Effector CD4-positive, alpha-beta T cell (primary cell): ENCODE results near the gene C11orf87. TPM values are rescaled to one million over a fixed set of nuclear protein-coding genes. Genes with fewer than 3 reads are reported as not detected.

ENCODE experiments used
- DNase-seq: peaks from one replicate; pipeline ENCODE4 v3.0.0-alpha.2; 2020
- total RNA-seq: gene quantifications from one replicate; lab custom pipeline; 2026; lab: John Stamatoyannopoulos, UW

The C11orf87 gene
- total RNA-seq, result not detected

DNA sequence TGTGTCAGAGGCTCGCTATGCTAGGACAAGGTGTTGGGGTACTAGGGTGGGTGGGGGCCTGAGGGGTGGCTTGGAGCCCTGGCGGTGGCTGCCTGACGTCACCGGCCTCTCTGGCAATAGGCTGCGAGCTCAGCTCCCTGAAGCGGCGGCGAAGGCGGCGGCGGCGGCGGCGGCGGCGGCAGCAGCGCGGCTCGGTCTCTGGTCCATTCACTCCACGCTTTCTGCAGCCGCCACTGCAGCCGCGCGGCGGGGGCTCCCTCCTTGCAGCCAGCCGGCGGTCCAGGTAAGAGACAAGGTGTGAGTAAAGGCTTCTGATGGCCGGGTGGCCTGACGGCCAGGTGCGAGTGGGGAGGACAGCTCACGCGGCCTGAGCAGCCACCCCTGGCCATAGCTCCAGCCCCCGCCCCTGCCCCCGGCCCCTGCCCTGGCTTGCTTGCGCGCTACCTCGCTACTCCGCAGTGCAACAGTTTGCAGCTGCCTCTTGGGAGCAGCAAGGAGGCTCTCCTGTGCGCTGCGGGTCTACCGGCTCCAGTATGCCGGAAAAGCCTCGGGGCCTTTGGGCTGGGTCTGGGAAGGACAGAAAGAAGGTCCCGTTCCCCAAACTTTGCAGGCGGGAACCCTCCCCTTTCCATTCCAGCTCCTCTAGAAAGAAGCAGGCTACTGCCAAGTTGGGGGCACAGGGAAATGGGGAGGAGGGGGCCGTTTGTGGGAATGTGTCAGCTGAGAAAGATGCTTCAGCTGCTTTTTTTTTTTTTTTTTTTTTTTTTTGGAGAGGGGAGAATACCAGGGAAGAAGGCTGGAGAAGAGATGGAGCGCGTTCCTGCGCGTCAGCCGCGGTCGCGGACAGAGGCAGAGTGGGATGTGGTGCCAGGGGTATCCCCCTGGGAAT is at the start of gene C11orf87:
Gene C11orf87, plus strand, starts transcription at position 210 of the 889 bp plus-strand sequence. CDS start 1,444 bp downstream, outside the sequence.
- no peak for DNase-seq

DNA sequence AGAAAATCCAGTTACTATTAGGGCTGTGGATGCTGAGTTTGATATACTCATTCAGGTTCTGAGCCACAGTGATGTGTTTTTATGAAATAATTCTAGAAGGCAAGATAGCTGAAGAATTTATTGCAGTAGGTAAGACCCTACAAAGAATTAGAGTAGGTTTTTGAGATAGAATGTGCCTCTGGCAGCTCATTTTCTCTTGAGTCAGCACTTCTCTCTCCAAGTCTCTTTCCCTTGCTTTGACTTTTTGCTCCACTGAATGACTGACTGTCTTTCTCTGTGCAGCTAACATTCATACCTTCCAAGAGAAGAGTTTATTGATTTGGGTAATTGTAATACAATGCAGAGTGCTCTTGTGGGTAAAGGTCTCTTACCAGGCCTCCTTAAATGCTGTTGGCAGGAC is 48.0 kb upstream of the C11orf87 start:
- DNase-seq, result no peak

DNA sequence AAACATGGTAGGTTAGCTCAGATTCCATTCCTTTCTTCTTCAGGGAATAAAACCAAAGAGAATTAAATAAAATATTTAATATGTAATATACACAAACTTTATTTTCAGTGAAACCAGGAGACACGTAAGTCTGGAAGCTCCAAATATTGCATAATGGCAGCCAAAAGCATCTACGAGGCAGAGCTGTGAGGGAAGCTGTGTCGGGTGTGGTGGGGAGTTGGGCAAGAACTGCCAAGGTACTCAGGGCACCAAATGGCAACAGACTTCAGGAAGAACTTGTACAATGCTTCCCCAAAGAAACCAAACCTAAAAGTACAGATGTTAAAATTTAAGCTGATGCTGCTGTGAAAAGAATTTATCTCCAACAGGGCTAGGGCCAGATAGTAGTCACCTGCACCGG is 47.5 kb upstream of the C11orf87 start:
- DNase-seq, result no peak

DNA sequence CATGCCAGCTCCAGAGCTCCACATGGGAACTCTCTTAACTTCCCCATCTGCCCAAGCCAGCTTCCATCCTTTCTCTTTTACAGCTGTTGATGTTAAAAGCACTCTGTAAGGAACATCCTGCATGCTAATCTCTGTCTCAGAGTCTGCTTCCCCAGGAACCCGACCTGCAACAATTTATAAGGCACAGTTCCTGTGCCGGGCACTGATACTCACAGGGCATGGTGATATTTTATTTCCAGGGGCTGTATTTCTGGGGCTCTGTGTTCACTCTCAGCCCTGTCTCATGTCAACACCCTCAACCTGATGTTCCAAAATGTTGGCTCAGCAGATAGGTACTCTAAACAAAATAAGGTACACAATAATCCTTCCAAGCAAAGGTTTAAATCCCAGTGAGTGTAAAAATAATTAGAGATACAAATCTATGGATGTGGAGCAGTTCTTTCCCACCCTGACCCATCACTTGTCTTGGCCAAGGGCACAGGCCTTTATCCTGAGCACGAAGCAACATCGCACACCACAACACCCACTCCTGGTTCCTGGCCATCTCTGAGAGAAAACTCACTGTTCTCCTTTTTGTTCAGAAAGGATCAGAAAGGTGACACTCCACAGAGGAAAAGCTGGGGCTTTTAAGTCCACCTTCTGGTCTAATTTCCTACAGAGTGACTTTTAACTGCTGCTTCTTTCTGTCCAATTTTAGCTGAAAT is 44.8 kb upstream of the C11orf87 start:
- DNase-seq, result no peak

DNA sequence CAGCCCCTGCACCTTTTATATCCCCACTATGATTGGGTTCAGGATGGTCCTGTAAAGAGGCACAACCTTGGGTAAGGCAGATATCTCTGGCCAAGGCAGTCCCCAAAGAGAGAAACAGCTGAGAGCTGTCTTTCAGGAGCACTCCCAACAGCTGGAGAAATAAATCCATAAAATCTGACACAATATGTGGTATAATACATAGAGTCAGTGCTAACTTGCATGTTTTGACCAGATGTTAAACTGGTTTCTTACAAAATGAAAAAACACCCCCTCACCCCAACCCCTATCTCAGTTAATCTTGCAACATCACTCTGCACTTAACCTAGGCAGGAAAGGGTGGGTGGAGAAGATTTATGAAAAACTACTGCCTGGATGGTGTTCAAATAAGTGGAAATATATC is 44.0 kb upstream of the C11orf87 start:
- no peak for DNase-seq

DNA sequence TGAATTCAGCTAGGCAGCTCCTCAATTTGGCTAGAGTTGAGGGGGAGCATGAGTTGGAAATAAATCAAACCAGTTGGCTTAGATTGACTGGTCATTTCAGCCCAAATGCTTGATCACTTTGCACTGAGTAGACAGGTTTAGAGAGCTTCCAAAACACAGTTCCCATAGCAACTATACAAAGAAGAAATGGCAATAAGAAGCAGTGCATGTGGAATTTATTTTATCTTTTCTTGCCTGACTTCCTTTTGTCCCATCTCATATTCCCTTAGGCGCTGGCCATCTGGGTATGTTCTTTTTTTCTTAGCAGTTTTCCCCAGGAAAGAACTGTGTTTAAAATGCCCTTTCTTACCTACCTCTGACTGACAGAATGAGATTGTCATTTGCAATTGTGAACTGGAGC is 38.7 kb upstream of the C11orf87 start:
- DNase-seq, result no peak

DNA sequence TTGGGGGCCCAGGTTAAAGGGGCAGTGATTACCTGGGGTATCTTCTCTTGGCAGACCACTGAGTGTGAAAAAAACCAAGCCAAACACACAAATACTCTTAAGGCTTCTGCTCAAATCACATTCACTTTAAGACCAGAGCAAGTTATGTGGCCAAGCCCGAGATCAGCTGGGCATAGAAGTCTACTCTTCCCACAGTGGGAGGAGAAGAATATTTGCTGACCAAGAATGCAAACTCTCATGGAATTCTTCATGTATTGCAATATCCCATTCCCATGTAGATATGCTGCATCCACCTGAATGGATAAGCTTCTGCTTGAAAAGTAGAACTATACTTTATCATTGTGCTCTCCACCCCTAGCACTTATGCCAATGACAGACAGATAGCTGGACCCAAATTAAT is 37.1 kb upstream of the C11orf87 start:
- no peak for DNase-seq

DNA sequence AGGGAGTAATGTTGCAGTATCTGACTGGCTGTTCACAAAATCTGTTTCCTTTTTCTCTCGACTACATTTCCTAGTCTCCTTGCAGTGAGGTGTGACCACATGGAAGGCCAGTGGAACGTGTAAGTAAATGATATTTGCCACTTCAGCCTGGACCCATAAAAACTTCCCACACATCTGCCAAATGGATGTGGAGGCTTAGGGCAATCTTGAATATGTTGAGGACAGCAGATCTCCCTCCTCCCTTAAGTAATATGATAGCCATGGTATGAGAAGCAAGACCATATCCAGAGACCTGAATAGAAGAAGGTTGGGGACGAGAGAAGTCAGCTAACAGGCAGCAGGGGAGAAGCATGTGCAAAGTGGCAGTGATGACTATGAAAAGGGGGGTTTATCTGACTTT is 33.0 kb upstream of the C11orf87 start:
- DNase-seq, result no peak

DNA sequence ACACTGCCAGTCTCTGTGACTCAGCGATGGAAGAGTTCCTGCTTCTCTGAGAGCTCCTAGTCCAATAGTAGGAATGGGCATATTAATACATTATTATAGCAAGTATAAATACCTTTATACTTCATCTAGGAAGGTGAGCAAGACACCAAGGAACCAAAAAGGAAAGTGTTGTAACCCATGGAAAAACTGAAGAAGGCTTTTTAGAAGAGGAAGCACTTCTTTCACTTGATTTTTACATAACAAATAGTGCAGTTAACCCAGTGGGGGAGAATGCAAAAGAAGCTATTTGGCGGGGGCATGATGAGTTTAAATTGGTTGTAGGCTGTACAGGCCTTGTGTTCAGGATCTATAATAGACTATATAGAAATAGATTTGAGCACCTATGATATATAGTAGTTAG is 31.2 kb upstream of the C11orf87 start:
- DNase-seq, result no peak

DNA sequence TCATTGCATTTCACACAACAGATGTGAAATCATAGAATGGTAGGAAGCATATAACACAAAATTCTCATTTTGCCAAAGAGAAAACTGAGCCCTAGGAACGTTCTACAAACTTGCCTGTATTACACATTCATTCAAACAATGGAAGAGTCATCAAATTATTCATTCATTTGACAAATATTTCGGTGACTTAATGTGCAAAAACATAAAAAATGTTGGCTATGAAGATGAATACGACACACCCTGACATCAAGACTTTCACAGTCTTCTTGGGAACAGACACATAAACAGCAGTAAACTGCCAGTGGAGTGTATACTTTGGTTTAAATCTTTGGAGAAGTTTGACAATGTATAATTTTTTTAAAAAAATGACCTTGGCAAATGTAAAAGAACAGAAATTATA is 20.4 kb upstream of the C11orf87 start:
- no peak for DNase-seq

DNA sequence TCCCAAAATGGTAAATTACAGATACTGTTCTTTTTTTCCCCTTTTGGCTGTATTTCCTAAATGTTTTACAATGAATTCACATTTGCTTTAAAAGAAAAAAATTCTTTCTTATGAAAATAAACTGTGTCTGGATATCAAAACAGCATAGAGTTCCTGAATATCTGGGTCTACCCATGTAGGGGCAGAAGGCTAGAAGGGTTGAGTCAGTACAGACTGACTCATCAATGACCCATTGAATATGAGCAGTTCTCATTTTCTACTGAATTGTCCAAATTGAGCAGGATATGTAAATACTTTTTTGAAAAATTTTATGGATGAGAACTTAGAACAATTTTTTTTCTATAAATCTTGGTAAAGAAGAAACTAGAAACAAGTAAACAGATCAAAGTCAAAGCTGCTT is 16.3 kb upstream of the C11orf87 start:
- DNase-seq, result no peak

DNA sequence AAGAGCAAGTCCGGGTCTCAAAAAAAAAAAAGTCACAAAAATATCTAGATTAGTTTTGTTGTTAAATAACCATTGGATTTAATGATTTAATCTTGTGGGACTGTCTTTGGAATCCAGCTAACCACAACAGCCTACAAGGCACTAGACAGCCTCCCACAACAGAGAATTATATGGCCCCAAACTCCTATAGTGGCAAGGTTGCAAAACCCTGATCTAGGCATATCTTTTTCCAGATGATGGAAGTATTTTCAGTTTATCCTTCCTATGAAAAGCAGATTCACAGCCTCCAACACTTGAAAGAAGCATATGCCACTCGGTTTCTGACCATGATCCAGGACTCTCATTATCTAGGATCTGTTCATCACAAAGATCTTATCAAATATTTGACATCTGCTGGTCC is 5.4 kb upstream of the C11orf87 start:
- no peak for DNase-seq

DNA sequence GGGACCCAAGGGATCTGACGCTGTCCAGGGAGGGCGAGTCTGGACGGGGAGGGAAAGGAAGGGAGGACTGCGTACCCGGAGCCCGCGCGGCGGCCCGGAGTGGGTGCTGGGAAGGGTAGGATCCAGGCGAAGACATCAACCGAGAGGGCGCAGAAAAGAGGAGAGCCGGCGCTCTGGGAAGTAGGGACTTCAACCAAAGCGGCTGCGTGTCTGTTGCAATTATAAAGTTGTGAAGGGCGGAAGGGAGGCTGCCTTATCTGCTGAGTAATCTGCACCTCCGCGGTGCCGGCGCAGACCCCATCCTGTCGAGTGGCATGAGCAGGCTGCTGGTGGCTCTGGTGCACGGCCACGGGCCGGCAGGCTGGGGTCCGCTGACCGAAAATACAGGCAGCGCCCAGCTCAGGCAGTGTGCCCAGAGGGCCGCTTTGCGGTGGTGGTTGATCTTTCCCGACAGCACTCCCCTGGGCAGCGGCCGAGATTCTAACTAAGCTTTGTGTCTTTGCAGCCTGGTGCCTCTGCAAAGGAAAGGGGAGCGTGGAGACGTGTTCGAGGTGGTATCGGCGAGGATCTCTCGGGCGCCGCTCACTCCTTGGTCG is 978 bp downstream of the C11orf87 start:
- no peak for DNase-seq

DNA sequence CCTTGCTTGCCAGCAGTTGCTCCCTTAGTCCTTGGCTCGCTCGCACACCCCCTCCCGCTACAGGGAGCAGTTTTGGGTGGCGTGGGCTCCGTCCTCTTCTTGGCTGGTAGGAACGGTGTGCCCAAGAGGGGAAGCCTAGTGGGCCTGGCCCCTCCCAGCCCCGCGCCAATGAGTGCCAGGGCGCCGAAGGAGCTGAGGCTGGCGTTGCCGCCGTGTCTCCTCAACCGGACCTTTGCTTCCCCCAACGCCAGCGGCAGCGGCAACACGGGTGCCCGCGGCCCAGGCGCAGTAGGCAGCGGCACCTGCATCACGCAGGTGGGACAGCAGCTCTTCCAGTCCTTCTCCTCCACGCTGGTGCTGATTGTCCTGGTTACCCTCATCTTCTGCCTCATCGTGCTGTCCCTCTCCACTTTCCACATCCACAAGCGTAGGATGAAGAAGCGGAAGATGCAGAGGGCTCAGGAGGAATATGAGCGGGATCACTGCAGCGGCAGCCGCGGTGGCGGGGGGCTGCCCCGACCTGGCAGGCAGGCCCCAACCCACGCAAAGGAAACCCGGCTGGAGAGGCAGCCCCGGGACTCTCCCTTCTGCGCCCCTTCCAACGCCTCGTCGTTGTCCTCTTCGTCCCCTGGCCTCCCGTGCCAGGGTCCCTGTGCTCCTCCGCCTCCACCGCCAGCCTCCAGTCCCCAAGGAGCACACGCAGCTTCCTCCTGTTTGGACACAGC is 1.6 kb downstream of the C11orf87 start:
- DNase-seq, result no peak

DNA sequence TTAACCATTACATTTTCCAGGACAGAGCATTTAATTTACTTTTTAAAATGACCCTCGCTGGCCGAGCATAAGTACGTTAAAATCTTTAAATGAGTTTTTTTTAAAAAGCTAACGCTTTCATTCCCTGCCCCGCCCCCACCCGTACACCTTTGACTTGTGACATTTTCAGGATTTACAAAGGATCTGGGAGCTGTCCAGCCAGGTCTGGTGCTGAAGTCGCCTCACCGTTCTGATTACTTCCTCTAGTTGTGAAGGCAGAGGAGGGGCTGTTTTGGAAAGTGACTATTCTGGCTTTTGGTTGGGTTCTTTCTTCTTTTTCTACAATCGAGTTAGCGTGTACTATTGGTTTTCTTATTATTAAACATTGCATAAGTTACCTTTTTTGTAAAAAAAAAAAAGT is 2.9 kb downstream of the C11orf87 start:
- no peak for DNase-seq

DNA sequence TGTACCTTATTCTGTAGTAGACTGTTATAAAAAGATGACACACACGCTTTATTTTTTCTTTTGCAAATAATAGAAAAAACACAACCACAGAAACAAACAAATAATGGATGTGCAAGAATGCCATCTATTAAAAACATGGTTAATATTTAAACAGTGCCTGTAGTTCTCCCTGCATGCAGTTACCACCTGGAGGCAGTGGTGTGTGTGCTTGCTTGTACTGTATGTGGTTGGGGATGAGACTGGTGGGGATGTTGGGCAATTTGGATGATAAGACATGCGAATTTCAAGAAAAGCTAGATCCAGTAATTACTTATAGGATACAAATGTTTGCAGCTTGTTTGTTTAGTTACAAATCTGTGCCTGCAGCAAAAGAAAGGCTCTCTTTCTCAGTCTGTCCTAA is 3.6 kb downstream of the C11orf87 start:
- DNase-seq, result no peak

DNA sequence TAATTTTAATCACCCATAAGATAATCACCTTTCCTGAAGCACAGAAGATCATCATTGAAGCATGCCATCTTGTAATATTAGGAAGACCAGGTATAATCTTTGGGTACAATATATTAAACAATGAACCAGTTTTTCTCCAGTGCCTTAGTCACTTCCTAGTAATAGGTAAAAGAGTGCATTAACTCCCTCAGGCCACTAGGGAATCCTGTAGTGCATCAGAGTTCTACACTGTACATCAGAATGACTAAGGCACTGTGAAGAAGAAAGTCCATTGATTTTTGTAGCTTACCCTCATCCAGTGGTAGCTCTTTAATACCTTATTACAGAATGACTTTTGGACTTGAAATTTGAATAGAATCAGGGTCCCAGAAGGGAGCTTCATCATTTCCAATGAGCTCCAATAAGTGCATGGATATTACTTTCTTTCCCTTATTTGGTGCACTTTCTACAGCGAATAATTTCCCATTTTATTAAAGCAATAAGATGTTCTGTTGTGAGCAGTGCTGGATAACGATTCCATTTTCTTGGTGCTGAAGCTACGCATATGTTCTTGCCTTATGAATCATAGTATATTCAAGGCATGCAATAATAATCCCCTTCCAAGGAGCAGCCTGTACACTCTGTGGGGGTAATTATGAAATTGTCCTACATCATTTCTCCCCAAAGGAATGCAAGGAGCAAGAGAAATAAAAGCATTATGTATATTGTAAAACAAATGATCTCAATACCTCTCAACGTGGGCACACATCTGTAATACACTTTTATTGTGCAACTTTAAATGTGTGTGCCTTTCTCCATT is 4.7 kb downstream of the C11orf87 start:
- no peak for DNase-seq

DNA sequence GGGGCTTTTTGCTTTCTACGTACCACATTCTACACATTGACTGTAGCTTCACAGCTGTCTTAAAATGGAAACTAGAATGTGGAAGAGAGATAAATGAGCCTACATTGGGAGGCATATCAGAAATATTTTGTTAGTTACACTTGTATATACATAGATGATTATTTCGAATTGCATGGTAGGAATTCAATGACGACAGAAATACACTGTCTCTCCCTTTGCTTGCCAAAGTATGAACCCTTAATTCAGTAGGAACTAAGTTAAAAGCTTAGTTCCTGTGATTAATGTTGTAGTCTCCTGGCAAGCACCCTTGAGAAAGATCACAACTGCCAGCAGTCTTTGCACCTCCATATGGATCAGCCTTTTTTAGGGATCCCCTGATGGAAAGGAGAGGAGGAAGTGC is 10.1 kb downstream of the C11orf87 start:
- no peak for DNase-seq

DNA sequence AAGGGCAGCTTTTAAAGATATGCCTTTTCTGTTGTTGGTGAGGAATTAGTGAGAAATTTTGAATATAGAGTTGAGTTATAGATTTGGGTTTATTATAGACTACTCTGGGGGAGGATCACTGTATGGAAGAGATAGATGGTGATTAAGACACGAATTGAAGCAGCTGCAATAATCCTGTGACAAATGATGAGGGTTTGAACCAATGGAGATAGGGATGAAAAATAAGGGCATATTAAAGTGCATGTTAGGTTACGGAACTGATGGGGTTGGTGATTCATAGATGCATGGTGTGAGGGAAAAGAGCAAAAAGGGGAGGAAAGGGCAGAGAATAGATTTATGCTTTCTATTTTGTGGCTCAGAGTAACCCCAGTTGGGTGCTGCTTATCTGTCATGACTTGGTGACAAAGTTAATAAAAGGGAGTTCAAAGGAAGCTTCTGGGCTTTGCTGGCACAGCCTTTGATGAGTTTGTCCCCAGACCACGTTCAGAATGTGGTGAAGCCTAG is 11.8 kb downstream of the C11orf87 start:
- DNase-seq, result no peak

DNA sequence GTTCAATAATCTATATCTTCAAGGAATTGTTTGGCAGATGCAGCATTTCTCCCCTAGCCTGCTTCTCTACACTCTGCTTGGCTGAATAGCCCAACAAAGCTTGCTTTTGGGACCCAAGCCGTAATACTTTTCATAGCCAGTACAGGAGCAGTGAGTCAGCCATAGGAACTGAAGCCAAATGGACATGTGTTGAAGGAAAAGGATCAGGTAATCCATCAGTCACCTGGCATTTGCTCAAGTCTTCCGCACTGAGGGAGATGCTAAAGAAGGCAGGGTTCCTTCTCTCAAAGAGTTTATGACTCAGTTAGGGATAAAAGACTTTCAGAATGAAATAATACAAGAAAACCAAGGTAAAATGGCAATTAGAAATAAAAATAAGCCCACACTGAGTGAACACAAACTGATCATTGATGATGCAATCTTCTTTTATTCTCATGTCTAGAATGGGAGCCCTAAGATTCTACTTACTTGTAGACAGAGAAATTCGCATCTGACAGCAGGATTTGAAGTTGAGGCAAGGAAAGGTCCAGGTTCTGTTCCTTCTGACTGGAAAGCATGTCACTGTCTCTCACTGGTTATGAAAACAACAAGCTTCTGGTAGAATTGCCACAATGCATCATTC is 13.2 kb downstream of the C11orf87 start:
- no peak for DNase-seq

DNA sequence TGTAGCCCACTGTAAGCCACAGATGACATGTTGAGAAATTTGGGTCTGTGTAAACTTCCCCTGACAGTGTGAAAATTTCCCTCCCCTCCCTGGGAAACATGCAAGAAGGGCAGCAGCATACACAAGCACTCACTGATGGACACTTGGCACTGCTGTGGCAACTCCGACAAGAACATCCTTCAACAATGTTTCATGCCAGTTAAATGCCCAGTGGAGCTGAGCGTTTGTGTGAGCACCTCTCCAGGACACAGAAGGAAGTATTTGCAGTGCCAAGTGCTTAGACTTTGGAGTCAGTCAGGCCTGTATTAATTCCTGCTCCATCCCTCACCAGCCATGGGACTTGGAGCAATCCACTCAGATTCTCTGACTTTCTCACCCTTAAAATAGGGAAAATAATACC is 17.7 kb downstream of the C11orf87 start:
- no peak for DNase-seq

DNA sequence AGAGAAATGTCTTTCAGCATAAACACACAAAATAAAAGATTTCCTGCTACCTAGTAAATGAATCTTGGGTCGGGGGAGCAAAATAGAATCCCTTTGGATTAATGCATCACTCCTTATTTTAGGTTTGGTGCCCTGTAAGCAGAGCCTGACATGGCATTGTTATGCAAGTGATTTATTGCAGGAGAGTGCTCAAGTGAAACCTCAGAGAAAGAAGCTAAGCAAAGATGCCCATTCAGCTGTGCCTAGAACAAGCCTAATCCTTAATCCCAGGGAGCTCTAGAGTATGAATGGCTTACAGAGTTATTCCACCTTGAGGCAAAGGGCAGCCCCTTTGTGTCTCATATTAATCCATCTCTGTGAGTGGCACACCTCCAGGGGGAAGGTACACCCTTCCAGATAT is 21.1 kb downstream of the C11orf87 start:
- no peak for DNase-seq
